GM12878 (cell line): ENCODE measurements around the gene TAF11L5. TPM values are rescaled to one million over a fixed set of nuclear protein-coding genes. Genes with fewer than 3 reads are reported as not detected.
"Not testable (repeated sequence)": the region's sequence is repeated elsewhere in the genome, so short reads cannot be mapped to it uniquely, and the experiment has no call there.

Experiments used
- ATAC-seq: fragments of 200-7000 bp; cut with Tn5 transposase; 3 replicates; pipeline ENCODE4 v1.9.1; 2020; ENCODE audit warnings: mild to moderate bottlenecking, moderate library complexity
- BruUV-seq: library from RNA; stranded (reverse); fragments of 400-500 nt; replicated peaks from 2 replicates; lab custom pipeline; 2021; lab: Mats Ljungman, UMichigan
- CTCF ChIA-PET: fragments of 300-600 bp; sonication (Branson Sonifier 250); formaldehyde crosslinking; extraction: SDS; loops from one replicate; lab custom pipeline; 2021; ENCODE audit warnings: inconsistent platforms; lab: Yijun Ruan, JAX
- POLR2A ChIA-PET: fragments of 350-600 bp; formaldehyde crosslinking; extraction: SDS; loops from one replicate; lab custom pipeline; 2021; ENCODE audit warnings: inconsistent platforms; lab: Charles Lee
- RAD21 ChIA-PET: fragments of 300-600 bp; sonication (Branson Sonifier 250); formaldehyde crosslinking; loops from one replicate; lab custom pipeline; 2023; ENCODE audit warnings: antibody characterized with exemption; ENCODE audit not compliant: unreplicated experiment; lab: Charles Lee
- SMC1A ChIA-PET: fragments of 300-600 bp; sonication (Branson Sonifier 250); formaldehyde crosslinking; loops from one replicate; lab custom pipeline; 2023; ENCODE audit not compliant: unreplicated experiment, uncharacterized antibody; lab: Charles Lee
- DNase-seq: peaks from one replicate; pipeline ENCODE4 v3.0.0-alpha.2; 2011; ENCODE audit warnings: low read depth, low spot score
- FAIRE-seq: peaks from 3 replicates; lab custom pipeline; 2011; peaks lifted over from hg19 to GRCh38; lab: Jason Lieb, UNC
- H2AFZ ChIP-seq: 2 replicates; pipeline ENCODE4 v1.6.0; 2011; ENCODE audit warnings: low read depth, low read length, control low read depth; ENCODE audit not compliant: control insufficient read depth
- H3K27ac ChIP-seq: 2 replicates; pipeline ENCODE4 v1.5.1; 2011; ENCODE audit warnings: control low read depth; ENCODE audit not compliant: control insufficient read depth, insufficient read depth
- H3K27me3 ChIP-seq, 2 experiments: replicated peaks in 1 of 2; 2 replicates each; pipeline versions ENCODE4 v1.6.0 to v1.6.1; 2011; ENCODE audit warnings: low read length in 1 of 2; ENCODE audit not compliant: control insufficient read depth in 2 of 2, insufficient read depth in 2 of 2
- H3K36me3 ChIP-seq, 2 experiments: 2 replicates each; pipeline ENCODE4 v1.5.1; 2011; ENCODE audit warnings: low read length in 1 of 2; ENCODE audit not compliant: control insufficient read depth in 2 of 2, insufficient read depth in 2 of 2
- H3K4me1 ChIP-seq: 2 replicates; pipeline ENCODE4 v1.6.1; 2011; ENCODE audit warnings: mild to moderate bottlenecking, low read length, moderate library complexity, mixed read lengths; ENCODE audit not compliant: control insufficient read depth, insufficient read depth
- H3K4me2 ChIP-seq: 2 replicates; pipeline ENCODE4 v1.6.0; 2011; ENCODE audit warnings: control low read depth; ENCODE audit not compliant: control insufficient read depth, insufficient read depth
- H3K4me3 ChIP-seq: fragments of 200-600 bp; sonication (generic); 2 replicates; pipeline ENCODE4 v1.5.1; 2016
- H3K79me2 ChIP-seq: 2 replicates; pipeline ENCODE4 v1.6.0; 2011; ENCODE audit warnings: low read length; ENCODE audit not compliant: control insufficient read depth, insufficient read depth
- H3K9ac ChIP-seq: 2 replicates; pipeline ENCODE4 v1.8.0; 2011; ENCODE audit warnings: low read length, control low read depth, mixed read lengths; ENCODE audit not compliant: control insufficient read depth, insufficient read depth
- H3K9me3 ChIP-seq: replicated peaks from 3 replicates; pipeline ENCODE4 v1.5.1; 2011; ENCODE audit warnings: mild to moderate bottlenecking, low read length; ENCODE audit not compliant: control insufficient read depth, insufficient read depth
- H4K20me1 ChIP-seq: 2 replicates; pipeline ENCODE4 v1.6.0; 2011; ENCODE audit not compliant: control insufficient read depth, insufficient read depth
- CBX3 ChIP-seq: fragments of 200-600 bp; sonication (generic); IDR thresholded peaks from 2 replicates; pipeline ENCODE4 v1.6.1; 2016; ENCODE audit warnings: low read depth, borderline replicate concordance
- WGBS: methylation state at CpG from one replicate; pipeline ENCODE4 v1.1.6; 2016; ENCODE audit warnings: low lambda C conversion rate; ENCODE audit not compliant: insufficient replicate concordance, insufficient coverage; ENCODE audit errors: missing lambda C conversion rate; 5-methylcytosine and 5-hydroxymethylcytosine counted together
- in situ Hi-C: fragments of 300-500 bp; cut with MboI; formaldehyde crosslinking; loops from 9 replicates; pipeline ENCODE4 v1.14.3; 2018; ENCODE audit warnings: mixed read lengths
- intact Hi-C: fragments of 100-400 bp; cut with micrococcal nuclease; formaldehyde crosslinking; loops from one replicate; pipeline ENCODE4 v1.14.2; 2022; ENCODE audit not compliant: unreplicated experiment
- polyA plus RNA-seq, 11 experiments: library from polyadenylated mRNA; depleted of rRNA in 4 of 11; unstranded in 6 of 11; stranded (reverse) in 5 of 11; fragments of >200 nt; fragmentation: Nextera tagmentation in 4 of 11; fragmentation: Illumina TruSeq in 1 of 11; extraction: Ambion mirVana in 4 of 11; extraction: Trizol in 1 of 11; gene quantifications; 1 replicate in 1 of 11; 2 replicates in 10 of 11; pipeline versions ENCODE4 v1.2.1 to v1.2.3, GENCODE V29; 2011 to 2016; ENCODE audit warnings: inconsistent platforms in 2 of 11, missing spikeins in 2 of 11, low read depth in 1 of 11
- small RNA-seq: library from RNA; depleted of rRNA; stranded (forward); fragments of <200 nt; gene quantifications from one replicate; pipeline ENCODE3, GENCODE V24; 2014
- total RNA-seq, 4 experiments: library from RNA; depleted of rRNA in 3 of 4; stranded (reverse); fragments of >200 nt in 3 of 4; fragmentation: Illumina TruSeq in 1 of 4; extraction: Trizol in 1 of 4; gene quantifications; 2 replicates each; pipeline versions ENCODE4 v1.2.1 to v1.2.3, GENCODE V29; 2013 to 2021

Gene TAF11L5
- total and polyA plus RNA-seq, 10 of the 15 experiments (the other 5 are each of a cell fraction or from before 2014, with no cell fraction given), result not detected

GRCh38 chr5:17526504-17526903 is 1.5 kb downstream of the TAF11L5 start:
- H3K9me3 ChIP-seq, CTCF ChIA-PET, H3K27me3 ChIP-seq, H3K4me2 ChIP-seq, H3K4me3 ChIP-seq, H3K4me1 ChIP-seq, H4K20me1 ChIP-seq, H3K27ac ChIP-seq, BruUV-seq, H3K9ac ChIP-seq, SMC1A ChIA-PET, ATAC-seq, H3K36me3 ChIP-seq, in situ Hi-C loops, H3K79me2 ChIP-seq, FAIRE-seq, H2AFZ ChIP-seq, RAD21 ChIA-PET, POLR2A ChIA-PET, intact Hi-C loops, DNase-seq: not testable (repeated sequence)
- TF ChIP-seq CBX3, result 0 out of 2 replicates have a peak, but pooled peaks have one; percentile 62
- WGBS, result 64% methylated on average over 11 of the region's 17 CpGs

GRCh38 chr5:17528369-17528768 is 3.3 kb downstream of the TAF11L5 start, which contains the start of gene TAF11L6:
TSS of gene TAF11L6 (plus strand) at chr5:17528669.
- H4K20me1 ChIP-seq, DNase-seq, FAIRE-seq, H3K27me3 ChIP-seq, BruUV-seq, POLR2A ChIA-PET, in situ Hi-C loops, H3K36me3 ChIP-seq, ATAC-seq, H2AFZ ChIP-seq, H3K4me1 ChIP-seq, H3K9ac ChIP-seq, intact Hi-C loops, H3K4me2 ChIP-seq, RAD21 ChIA-PET, H3K4me3 ChIP-seq, CTCF ChIA-PET, H3K79me2 ChIP-seq, H3K9me3 ChIP-seq, H3K27ac ChIP-seq, SMC1A ChIA-PET: not testable (repeated sequence)
- WGBS, result no CpG with 5 or more reads among the region's 15 CpGs

Small RNA genes within 50 kb of the gene (small RNA-seq; reads per million reads assigned to genes)
- gene AC106774.3, result not detected

Other genes starting within 250 kb of the TAF11L5 start
Only the 7 nearest of the 12 such genes appear.
- not detected in 2 replicates for gene TAF11L2, start 27.0 kb upstream of the TAF11L5 start, total RNA-seq (2014; rRNA removed)
- not detected in 2 replicates for gene TAF11L2, start 27.0 kb upstream of the TAF11L5 start, total RNA-seq (2014; rRNA removed; fragmentation: Illumina TruSeq; extraction: Trizol)
- gene TAF11L2, start 27.0 kb upstream of the TAF11L5 start, total RNA-seq (2021), result not detected in 2 replicates
- not detected in 2 replicates for gene TAF11L2, start 27.0 kb upstream of the TAF11L5 start, polyA plus RNA-seq (2011; rRNA removed)
- gene TAF11L2, start 27.0 kb upstream of the TAF11L5 start, polyA plus RNA-seq (2014; fragmentation: Illumina TruSeq; extraction: Trizol), result not detected in 2 replicates
- not detected for gene TAF11L2, start 27.0 kb upstream of the TAF11L5 start, polyA plus RNA-seq (2014; fragmentation: Nextera tagmentation; extraction: Ambion mirVana)
- not detected in 2 replicates for gene TAF11L2, start 27.0 kb upstream of the TAF11L5 start, polyA plus RNA-seq (2014; rRNA removed)
- not detected for gene TAF11L2, start 27.0 kb upstream of the TAF11L5 start, polyA plus RNA-seq (2016; fragmentation: Nextera tagmentation; extraction: Ambion mirVana)
- gene TAF11L3, start 6.9 kb upstream of the TAF11L5 start, total RNA-seq (2014; rRNA removed), result not detected in 2 replicates
- not detected in 2 replicates for gene TAF11L3, start 6.9 kb upstream of the TAF11L5 start, total RNA-seq (2014; rRNA removed; fragmentation: Illumina TruSeq; extraction: Trizol)
- not detected in 2 replicates for gene TAF11L3, start 6.9 kb upstream of the TAF11L5 start, total RNA-seq (2021)
- gene TAF11L3, start 6.9 kb upstream of the TAF11L5 start, polyA plus RNA-seq (2011; rRNA removed), result not detected in 2 replicates
- gene TAF11L3, start 6.9 kb upstream of the TAF11L5 start, polyA plus RNA-seq (2014; fragmentation: Illumina TruSeq; extraction: Trizol), result not detected in 2 replicates
- gene TAF11L3, start 6.9 kb upstream of the TAF11L5 start, polyA plus RNA-seq (2014; fragmentation: Nextera tagmentation; extraction: Ambion mirVana), result not detected
- gene TAF11L3, start 6.9 kb upstream of the TAF11L5 start, polyA plus RNA-seq (2014; rRNA removed), result not detected in 2 replicates
- not detected for gene TAF11L3, start 6.9 kb upstream of the TAF11L5 start, polyA plus RNA-seq (2016; fragmentation: Nextera tagmentation; extraction: Ambion mirVana)
- gene TAF11L4, start 3.4 kb upstream of the TAF11L5 start, total RNA-seq (2014; rRNA removed), result not detected in 2 replicates
- not detected in 2 replicates for gene TAF11L4, start 3.4 kb upstream of the TAF11L5 start, total RNA-seq (2014; rRNA removed; fragmentation: Illumina TruSeq; extraction: Trizol)
- gene TAF11L4, start 3.4 kb upstream of the TAF11L5 start, total RNA-seq (2021), result not detected in 2 replicates
- gene TAF11L4, start 3.4 kb upstream of the TAF11L5 start, polyA plus RNA-seq (2011; rRNA removed), result not detected in 2 replicates
- not detected in 2 replicates for gene TAF11L4, start 3.4 kb upstream of the TAF11L5 start, polyA plus RNA-seq (2014; fragmentation: Illumina TruSeq; extraction: Trizol)
- not detected for gene TAF11L4, start 3.4 kb upstream of the TAF11L5 start, polyA plus RNA-seq (2014; fragmentation: Nextera tagmentation; extraction: Ambion mirVana)
- not detected in 2 replicates for gene TAF11L4, start 3.4 kb upstream of the TAF11L5 start, polyA plus RNA-seq (2014; rRNA removed)
- not detected for gene TAF11L4, start 3.4 kb upstream of the TAF11L5 start, polyA plus RNA-seq (2016; fragmentation: Nextera tagmentation; extraction: Ambion mirVana)
- not detected in 2 replicates for gene TAF11L6, start 3.4 kb downstream of the TAF11L5 start, total RNA-seq (2014; rRNA removed)
- not detected in 2 replicates for gene TAF11L6, start 3.4 kb downstream of the TAF11L5 start, total RNA-seq (2014; rRNA removed; fragmentation: Illumina TruSeq; extraction: Trizol)
- gene TAF11L6, start 3.4 kb downstream of the TAF11L5 start, total RNA-seq (2021), result not detected in 2 replicates
- gene TAF11L6, start 3.4 kb downstream of the TAF11L5 start, polyA plus RNA-seq (2011; rRNA removed), result not detected in 2 replicates
- gene TAF11L6, start 3.4 kb downstream of the TAF11L5 start, polyA plus RNA-seq (2014; fragmentation: Illumina TruSeq; extraction: Trizol), result not detected in 2 replicates
- not detected for gene TAF11L6, start 3.4 kb downstream of the TAF11L5 start, polyA plus RNA-seq (2014; fragmentation: Nextera tagmentation; extraction: Ambion mirVana)
- gene TAF11L6, start 3.4 kb downstream of the TAF11L5 start, polyA plus RNA-seq (2014; rRNA removed), result not detected in 2 replicates
- gene TAF11L6, start 3.4 kb downstream of the TAF11L5 start, polyA plus RNA-seq (2016; fragmentation: Nextera tagmentation; extraction: Ambion mirVana), result not detected
- gene TAF11L7, start 60.5 kb downstream of the TAF11L5 start, total RNA-seq (2014; rRNA removed), result not detected in 2 replicates
- gene TAF11L7, start 60.5 kb downstream of the TAF11L5 start, total RNA-seq (2014; rRNA removed; fragmentation: Illumina TruSeq; extraction: Trizol), result not detected in 2 replicates
- not detected in 2 replicates for gene TAF11L7, start 60.5 kb downstream of the TAF11L5 start, total RNA-seq (2021)
- not detected in 2 replicates for gene TAF11L7, start 60.5 kb downstream of the TAF11L5 start, polyA plus RNA-seq (2011; rRNA removed)
- gene TAF11L7, start 60.5 kb downstream of the TAF11L5 start, polyA plus RNA-seq (2014; fragmentation: Illumina TruSeq; extraction: Trizol), result not detected in 2 replicates
- gene TAF11L7, start 60.5 kb downstream of the TAF11L5 start, polyA plus RNA-seq (2014; fragmentation: Nextera tagmentation; extraction: Ambion mirVana), result not detected
- gene TAF11L7, start 60.5 kb downstream of the TAF11L5 start, polyA plus RNA-seq (2014; rRNA removed), result not detected in 2 replicates
- not detected for gene TAF11L7, start 60.5 kb downstream of the TAF11L5 start, polyA plus RNA-seq (2016; fragmentation: Nextera tagmentation; extraction: Ambion mirVana)
- gene TAF11L8, start 65.7 kb downstream of the TAF11L5 start, total RNA-seq (2014; rRNA removed), result not detected in 2 replicates
- not detected in 2 replicates for gene TAF11L8, start 65.7 kb downstream of the TAF11L5 start, total RNA-seq (2014; rRNA removed; fragmentation: Illumina TruSeq; extraction: Trizol)
- gene TAF11L8, start 65.7 kb downstream of the TAF11L5 start, total RNA-seq (2021), result not detected in 2 replicates
- gene TAF11L8, start 65.7 kb downstream of the TAF11L5 start, polyA plus RNA-seq (2011; rRNA removed), result not detected in 2 replicates
- not detected in 2 replicates for gene TAF11L8, start 65.7 kb downstream of the TAF11L5 start, polyA plus RNA-seq (2014; fragmentation: Illumina TruSeq; extraction: Trizol)
- not detected for gene TAF11L8, start 65.7 kb downstream of the TAF11L5 start, polyA plus RNA-seq (2014; fragmentation: Nextera tagmentation; extraction: Ambion mirVana)
- gene TAF11L8, start 65.7 kb downstream of the TAF11L5 start, polyA plus RNA-seq (2014; rRNA removed), result not detected in 2 replicates
- not detected for gene TAF11L8, start 65.7 kb downstream of the TAF11L5 start, polyA plus RNA-seq (2016; fragmentation: Nextera tagmentation; extraction: Ambion mirVana)
- gene TAF11L9, start 69.2 kb downstream of the TAF11L5 start, total RNA-seq (2014; rRNA removed), result not detected in 2 replicates
- not detected in 2 replicates for gene TAF11L9, start 69.2 kb downstream of the TAF11L5 start, total RNA-seq (2014; rRNA removed; fragmentation: Illumina TruSeq; extraction: Trizol)
- gene TAF11L9, start 69.2 kb downstream of the TAF11L5 start, total RNA-seq (2021), result not detected in 2 replicates
- gene TAF11L9, start 69.2 kb downstream of the TAF11L5 start, polyA plus RNA-seq (2011; rRNA removed), result not detected in 2 replicates
- gene TAF11L9, start 69.2 kb downstream of the TAF11L5 start, polyA plus RNA-seq (2014; fragmentation: Illumina TruSeq; extraction: Trizol), result not detected in 2 replicates
- gene TAF11L9, start 69.2 kb downstream of the TAF11L5 start, polyA plus RNA-seq (2014; fragmentation: Nextera tagmentation; extraction: Ambion mirVana), result not detected
- not detected in 2 replicates for gene TAF11L9, start 69.2 kb downstream of the TAF11L5 start, polyA plus RNA-seq (2014; rRNA removed)
- gene TAF11L9, start 69.2 kb downstream of the TAF11L5 start, polyA plus RNA-seq (2016; fragmentation: Nextera tagmentation; extraction: Ambion mirVana), result not detected